ENCODE data around the gene EVI2A.
A peak's percentile ranks its signal among the peaks of the same experiment; 100 is the strongest.

EVI2A gene
- long read RNA-seq, transcript EVI2A-203 (2 exons, 1,854 nt) = major isoform, 203 of 205 reads
- long read RNA-seq, partial matches to known transcripts = 0 of 205 reads
- long read RNA-seq, other reads (novel, unspliced or antisense) = 0 of 205 reads

DNA sequence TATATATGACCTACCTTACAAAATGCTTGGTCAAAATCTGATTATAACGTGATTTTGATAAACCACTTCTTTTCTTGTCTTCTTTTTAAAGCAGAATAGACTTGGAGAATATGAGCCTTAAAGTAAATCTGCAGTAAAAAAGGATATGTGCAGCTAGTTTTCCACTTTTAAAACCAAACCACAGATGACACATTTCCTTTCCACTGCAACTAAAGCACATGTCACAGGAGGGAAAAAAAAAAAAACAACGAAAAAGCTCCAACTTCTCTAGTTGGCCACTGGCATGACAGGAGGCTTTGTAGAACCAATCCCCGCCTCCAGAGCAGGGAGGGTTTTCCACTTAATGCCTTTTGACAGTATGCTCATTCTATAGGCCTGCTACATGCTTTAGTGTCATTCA, at the start of gene EVI2A:
EVI2A (minus strand) TSS at position 142 of the 400 bp plus-strand sequence. CDS start 2,609 bp downstream, outside the sequence.
- peak; percentile 81 to 91 for DNase-seq (ENCODE audit: low read depth in 1 of 2, low spot score in 1 of 2)
- Histone ChIP-seq H3K27ac (replicated peaks) (peak within 1 kb of the TSS; percentile 89), H3K4me3 (replicated peaks; ENCODE audit: insufficient read depth, low read length) (peak within 1 kb of the TSS; percentile 55), H3K27me3 (ENCODE audit: insufficient read depth, poor library complexity, severe bottlenecking) (no peaks in the 10 kb centered on the region)
- 0 out of 2 replicates have a peak, but pooled peaks have one; percentile 20 for TF ChIP-seq GABPA (IDR thresholded peaks at IDR 0.05; ENCODE audit: low read depth)
- no peak for TF ChIP-seq SPI1 (IDR thresholded peaks at IDR 0.05; ENCODE audit: borderline replicate concordance, low read depth)

DNA sequence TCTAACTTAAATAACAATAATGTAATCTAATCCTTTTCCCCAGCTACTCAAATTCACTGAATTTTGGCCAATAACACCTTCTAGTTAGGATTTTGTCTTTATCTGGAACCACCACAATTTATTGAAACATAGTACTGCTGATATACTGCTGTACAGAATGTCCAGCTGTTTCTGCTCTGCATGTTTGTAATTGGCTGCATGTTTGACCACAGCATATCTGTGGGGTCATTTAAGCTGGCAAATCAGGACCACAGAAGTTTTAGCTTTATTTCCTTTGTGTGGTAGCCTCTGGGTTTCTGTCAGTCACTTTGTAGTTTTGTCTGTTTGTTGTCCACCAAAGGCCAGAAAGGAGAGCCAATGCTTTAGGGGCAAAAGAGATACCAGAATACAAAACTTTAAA, 47.8 kb upstream of the EVI2A start:
- TF ChIP-seq SPI1 (IDR thresholded peaks at IDR 0.05; ENCODE audit: borderline replicate concordance, low read depth) (no peak), GABPA (IDR thresholded peaks at IDR 0.05; ENCODE audit: low read depth) (no peak)
- TF ChIP-seq, protein P1, sequence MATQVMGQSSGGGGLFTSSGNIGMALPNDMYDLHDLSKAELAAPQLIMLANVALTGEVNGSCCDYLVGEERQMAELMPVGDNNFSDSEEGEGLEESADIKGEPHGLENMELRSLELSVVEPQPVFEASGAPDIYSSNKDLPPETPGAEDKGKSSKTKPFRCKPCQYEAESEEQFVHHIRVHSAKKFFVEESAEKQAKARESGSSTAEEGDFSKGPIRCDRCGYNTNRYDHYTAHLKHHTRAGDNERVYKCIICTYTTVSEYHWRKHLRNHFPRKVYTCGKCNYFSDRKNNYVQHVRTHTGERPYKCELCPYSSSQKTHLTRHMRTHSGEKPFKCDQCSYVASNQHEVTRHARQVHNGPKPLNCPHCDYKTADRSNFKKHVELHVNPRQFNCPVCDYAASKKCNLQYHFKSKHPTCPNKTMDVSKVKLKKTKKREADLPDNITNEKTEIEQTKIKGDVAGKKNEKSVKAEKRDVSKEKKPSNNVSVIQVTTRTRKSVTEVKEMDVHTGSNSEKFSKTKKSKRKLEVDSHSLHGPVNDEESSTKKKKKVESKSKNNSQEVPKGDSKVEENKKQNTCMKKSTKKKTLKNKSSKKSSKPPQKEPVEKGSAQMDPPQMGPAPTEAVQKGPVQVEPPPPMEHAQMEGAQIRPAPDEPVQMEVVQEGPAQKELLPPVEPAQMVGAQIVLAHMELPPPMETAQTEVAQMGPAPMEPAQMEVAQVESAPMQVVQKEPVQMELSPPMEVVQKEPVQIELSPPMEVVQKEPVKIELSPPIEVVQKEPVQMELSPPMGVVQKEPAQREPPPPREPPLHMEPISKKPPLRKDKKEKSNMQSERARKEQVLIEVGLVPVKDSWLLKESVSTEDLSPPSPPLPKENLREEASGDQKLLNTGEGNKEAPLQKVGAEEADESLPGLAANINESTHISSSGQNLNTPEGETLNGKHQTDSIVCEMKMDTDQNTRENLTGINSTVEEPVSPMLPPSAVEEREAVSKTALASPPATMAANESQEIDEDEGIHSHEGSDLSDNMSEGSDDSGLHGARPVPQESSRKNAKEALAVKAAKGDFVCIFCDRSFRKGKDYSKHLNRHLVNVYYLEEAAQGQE (IDR thresholded peaks at IDR 0.05; ENCODE audit: insufficient replicate concordance, low read depth) = no peak
- DNase-seq (ENCODE audit: low read depth in 1 of 2, low spot score in 1 of 2) = no peak
- Histone ChIP-seq H3K4me3 (replicated peaks; ENCODE audit: insufficient read depth, low read length) (no peak overlapping the region), H3K27me3 (ENCODE audit: insufficient read depth, poor library complexity, severe bottlenecking) (no peaks in the 10 kb centered on the region), H3K27ac (replicated peaks) (no peak overlapping the region)

DNA sequence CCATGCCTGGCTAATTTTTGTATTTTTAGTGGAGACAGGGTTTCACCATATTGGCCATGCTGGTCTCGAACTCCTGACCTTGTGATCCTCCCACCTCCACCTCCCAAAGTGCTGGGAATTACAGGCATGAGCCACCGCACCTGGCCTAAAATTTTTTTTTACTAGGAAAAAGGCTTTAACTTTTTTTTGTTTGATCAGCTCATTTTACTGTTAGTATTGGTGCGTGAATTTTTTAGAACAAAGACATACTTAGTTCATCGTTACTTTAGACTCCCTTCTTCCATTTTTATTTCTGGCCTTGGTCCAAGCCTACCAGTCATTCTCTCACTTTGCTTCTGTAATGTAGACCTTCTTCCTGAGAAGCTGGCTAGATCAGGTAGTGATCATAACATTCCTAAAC, 44.7 kb upstream of the EVI2A start:
- TF ChIP-seq, protein P2, sequence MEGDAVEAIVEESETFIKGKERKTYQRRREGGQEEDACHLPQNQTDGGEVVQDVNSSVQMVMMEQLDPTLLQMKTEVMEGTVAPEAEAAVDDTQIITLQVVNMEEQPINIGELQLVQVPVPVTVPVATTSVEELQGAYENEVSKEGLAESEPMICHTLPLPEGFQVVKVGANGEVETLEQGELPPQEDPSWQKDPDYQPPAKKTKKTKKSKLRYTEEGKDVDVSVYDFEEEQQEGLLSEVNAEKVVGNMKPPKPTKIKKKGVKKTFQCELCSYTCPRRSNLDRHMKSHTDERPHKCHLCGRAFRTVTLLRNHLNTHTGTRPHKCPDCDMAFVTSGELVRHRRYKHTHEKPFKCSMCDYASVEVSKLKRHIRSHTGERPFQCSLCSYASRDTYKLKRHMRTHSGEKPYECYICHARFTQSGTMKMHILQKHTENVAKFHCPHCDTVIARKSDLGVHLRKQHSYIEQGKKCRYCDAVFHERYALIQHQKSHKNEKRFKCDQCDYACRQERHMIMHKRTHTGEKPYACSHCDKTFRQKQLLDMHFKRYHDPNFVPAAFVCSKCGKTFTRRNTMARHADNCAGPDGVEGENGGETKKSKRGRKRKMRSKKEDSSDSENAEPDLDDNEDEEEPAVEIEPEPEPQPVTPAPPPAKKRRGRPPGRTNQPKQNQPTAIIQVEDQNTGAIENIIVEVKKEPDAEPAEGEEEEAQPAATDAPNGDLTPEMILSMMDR (IDR thresholded peaks at IDR 0.05; ENCODE audit: insufficient read depth, low read length) = no peak
- TF ChIP-seq SPI1 (IDR thresholded peaks at IDR 0.05; ENCODE audit: borderline replicate concordance, low read depth) = no peak
- no peak for TF ChIP-seq GABPA (IDR thresholded peaks at IDR 0.05; ENCODE audit: low read depth)
- TF ChIP-seq, protein P1 (IDR thresholded peaks at IDR 0.05; ENCODE audit: insufficient replicate concordance, low read depth) = no peak
- TF ChIP-seq POLR2AphosphoS5 (IDR thresholded peaks at IDR 0.05; ENCODE audit: low read depth) = no peak
- DNase-seq (ENCODE audit: low read depth in 1 of 2, low spot score in 1 of 2) = no peak
- Histone ChIP-seq H3K4me3 (replicated peaks; ENCODE audit: insufficient read depth, low read length) (no peak overlapping the region), H3K27me3 (ENCODE audit: insufficient read depth, poor library complexity, severe bottlenecking) (no peaks in the 10 kb centered on the region), H3K27ac (replicated peaks) (no peak overlapping the region)

GRCh38 chr17:31364012-31364411, 42.6 kb upstream of the EVI2A start:
- no peak overlapping the region for H3K27ac ChIP-seq (replicated peaks)
- DNase-seq (ENCODE audit: low read depth in 1 of 2, low spot score in 1 of 2) = no peak
- TF ChIP-seq, protein P1 (IDR thresholded peaks at IDR 0.05; ENCODE audit: insufficient replicate concordance, low read depth) = no peak
- no peak for TF ChIP-seq GABPA (IDR thresholded peaks at IDR 0.05; ENCODE audit: low read depth)
- TF ChIP-seq, protein P2 (IDR thresholded peaks at IDR 0.05; ENCODE audit: insufficient read depth, low read length) = no peak
- TF ChIP-seq POLR2AphosphoS5 (IDR thresholded peaks at IDR 0.05; ENCODE audit: low read depth) = no peak
- no peak for TF ChIP-seq SPI1 (IDR thresholded peaks at IDR 0.05; ENCODE audit: borderline replicate concordance, low read depth)
- H3K4me3 ChIP-seq (replicated peaks; ENCODE audit: insufficient read depth, low read length) = no peak overlapping the region
- H3K27me3 ChIP-seq (ENCODE audit: insufficient read depth, poor library complexity, severe bottlenecking) = no peaks in the 10 kb centered on the region
